K562 (cell line): Measurements from ENCODE around the gene TOMM5. TPM values are rescaled to one million over a fixed set of nuclear protein-coding genes. Genes with fewer than 3 reads are reported as not detected.

Experiments used
- CCAR2 ChIP-seq: fragments of 200-400 bp; formaldehyde crosslinking; IDR thresholded peaks from 2 replicates; pipeline ENCODE4 v1.6.1; 2017; ENCODE audit warnings: mild to moderate bottlenecking, low read depth, low read length
- FIP1L1 ChIP-seq: fragments of 200-400 bp; formaldehyde crosslinking; IDR thresholded peaks from 2 replicates; pipeline ENCODE4 v1.6.1; 2018; ENCODE audit warnings: mild to moderate bottlenecking, low read depth, low read length; ENCODE audit not compliant: poor library complexity, severe bottlenecking
- NCOA2 ChIP-seq, 2 experiments: fragments of 450-650 bp; IDR thresholded peaks; 2 replicates each; pipeline ENCODE4 v1.6.1; 2018; ENCODE audit warnings: mild to moderate bottlenecking in 2 of 2, moderate library complexity in 1 of 2; ENCODE audit not compliant: partially characterized antibody in 2 of 2
- SP2 ChIP-seq: IDR thresholded peaks from 2 replicates; pipeline ENCODE4 v1.6.1; 2011; ENCODE audit warnings: mild to moderate bottlenecking, low read depth, low read length, moderate library complexity; ENCODE audit not compliant: poor library complexity, severe bottlenecking; ENCODE audit errors: extremely low read depth
- TBP ChIP-seq: optimal IDR thresholded peaks from 2 replicates; pipeline ENCODE3; 2011; ENCODE audit warnings: low read depth, low read length, improper control_type of control experiment
- ZNF217 ChIP-seq: sonication (generic); formaldehyde crosslinking; IDR thresholded peaks from 2 replicates; pipeline ENCODE4 v1.8.0; 2022; ENCODE audit warnings: mild to moderate bottlenecking, missing genetic modification reagents
- ZNF232 ChIP-seq: sonication (generic); formaldehyde crosslinking; IDR thresholded peaks from 2 replicates; pipeline ENCODE4 v1.8.0; 2022; ENCODE audit warnings: mild to moderate bottlenecking, missing genetic modification reagents
- ZNF311 ChIP-seq: fragments of 250-450 bp; sonication (Bioruptor Pico); IDR thresholded peaks from 2 replicates; pipeline ENCODE4 v1.4.0; 2020; ENCODE audit warnings: mild to moderate bottlenecking, moderate library complexity
- ZNF436 ChIP-seq: fragments of 250-450, 450-650 bp; sonication (Bioruptor Pico); formaldehyde crosslinking; IDR thresholded peaks from 2 replicates; pipeline ENCODE4 v1.7.0; 2020; ENCODE audit warnings: mild to moderate bottlenecking
- polyA plus RNA-seq, 8 experiments: library from polyadenylated mRNA; depleted of rRNA in 4 of 8; stranded (reverse) in 5 of 8; unstranded in 3 of 8; fragments of >200 nt; fragmentation: Nextera tagmentation in 2 of 8; fragmentation: Illumina TruSeq in 1 of 8; extraction: Ambion mirVana in 2 of 8; extraction: Trizol in 1 of 8; gene quantifications; 2 replicates each; pipeline versions ENCODE4 v1.2.1 to v1.2.3, GENCODE V29; 2011 to 2014; ENCODE audit warnings: inconsistent platforms in 1 of 8, missing spikeins in 1 of 8
- total RNA-seq, 7 experiments: library from RNA; depleted of rRNA in 6 of 7; stranded (reverse); fragments of >200 nt in 6 of 7; fragmentation: Illumina TruSeq in 2 of 7; extraction: Trizol in 2 of 7; gene quantifications; 2 replicates each; pipeline versions ENCODE4 v1.2.1 to v1.2.3, GENCODE V29; 2011 to 2021; ENCODE audit warnings: low replicate concordance in 1 of 7
- TF ChIP-seq, protein P1 (sequence below): fragments of 450-650 bp; IDR thresholded peaks from 2 replicates; pipeline ENCODE4 v1.6.1; 2016; ENCODE audit warnings: mild to moderate bottlenecking
- TF ChIP-seq, protein P2 (sequence below), 2 experiments: fragments of 150-350 bp in 1 of 2; IDR thresholded peaks; 2 replicates each; pipeline ENCODE4 v1.6.1; 2012 to 2016; ENCODE audit warnings: low read depth in 2 of 2, low read length in 2 of 2, mild to moderate bottlenecking in 1 of 2, moderate library complexity in 1 of 2
- TF ChIP-seq, protein P3 (sequence below): fragments of 200-800 bp; sonication (Bioruptor generic); IDR thresholded peaks from 2 replicates; pipeline ENCODE4 v1.6.1; 2017; ENCODE audit warnings: missing genetic modification characterization, missing compliant biosample characterization
- TF ChIP-seq, protein P4 (sequence below): sonication (generic); formaldehyde crosslinking; IDR thresholded peaks from 2 replicates; pipeline ENCODE4 v1.8.1; 2023; ENCODE audit warnings: mild to moderate bottlenecking, missing genetic modification reagents
- TF ChIP-seq, protein P5 (sequence below): fragments of 450-650 bp; IDR thresholded peaks from 2 replicates; pipeline ENCODE4 v1.6.1; 2018; ENCODE audit warnings: mild to moderate bottlenecking, low read depth; ENCODE audit not compliant: partially characterized antibody

The TOMM5 gene
- total and polyA plus RNA-seq, 9 of the 15 experiments (the other 6 are each of a cell fraction or from before 2014, with no cell fraction given), result 262 to 1,742 (median 496) TPM

- TF ChIP-seq, protein P1, sequence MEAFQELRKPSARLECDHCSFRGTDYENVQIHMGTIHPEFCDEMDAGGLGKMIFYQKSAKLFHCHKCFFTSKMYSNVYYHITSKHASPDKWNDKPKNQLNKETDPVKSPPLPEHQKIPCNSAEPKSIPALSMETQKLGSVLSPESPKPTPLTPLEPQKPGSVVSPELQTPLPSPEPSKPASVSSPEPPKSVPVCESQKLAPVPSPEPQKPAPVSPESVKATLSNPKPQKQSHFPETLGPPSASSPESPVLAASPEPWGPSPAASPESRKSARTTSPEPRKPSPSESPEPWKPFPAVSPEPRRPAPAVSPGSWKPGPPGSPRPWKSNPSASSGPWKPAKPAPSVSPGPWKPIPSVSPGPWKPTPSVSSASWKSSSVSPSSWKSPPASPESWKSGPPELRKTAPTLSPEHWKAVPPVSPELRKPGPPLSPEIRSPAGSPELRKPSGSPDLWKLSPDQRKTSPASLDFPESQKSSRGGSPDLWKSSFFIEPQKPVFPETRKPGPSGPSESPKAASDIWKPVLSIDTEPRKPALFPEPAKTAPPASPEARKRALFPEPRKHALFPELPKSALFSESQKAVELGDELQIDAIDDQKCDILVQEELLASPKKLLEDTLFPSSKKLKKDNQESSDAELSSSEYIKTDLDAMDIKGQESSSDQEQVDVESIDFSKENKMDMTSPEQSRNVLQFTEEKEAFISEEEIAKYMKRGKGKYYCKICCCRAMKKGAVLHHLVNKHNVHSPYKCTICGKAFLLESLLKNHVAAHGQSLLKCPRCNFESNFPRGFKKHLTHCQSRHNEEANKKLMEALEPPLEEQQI, result no peak
- TF ChIP-seq, protein P2, sequence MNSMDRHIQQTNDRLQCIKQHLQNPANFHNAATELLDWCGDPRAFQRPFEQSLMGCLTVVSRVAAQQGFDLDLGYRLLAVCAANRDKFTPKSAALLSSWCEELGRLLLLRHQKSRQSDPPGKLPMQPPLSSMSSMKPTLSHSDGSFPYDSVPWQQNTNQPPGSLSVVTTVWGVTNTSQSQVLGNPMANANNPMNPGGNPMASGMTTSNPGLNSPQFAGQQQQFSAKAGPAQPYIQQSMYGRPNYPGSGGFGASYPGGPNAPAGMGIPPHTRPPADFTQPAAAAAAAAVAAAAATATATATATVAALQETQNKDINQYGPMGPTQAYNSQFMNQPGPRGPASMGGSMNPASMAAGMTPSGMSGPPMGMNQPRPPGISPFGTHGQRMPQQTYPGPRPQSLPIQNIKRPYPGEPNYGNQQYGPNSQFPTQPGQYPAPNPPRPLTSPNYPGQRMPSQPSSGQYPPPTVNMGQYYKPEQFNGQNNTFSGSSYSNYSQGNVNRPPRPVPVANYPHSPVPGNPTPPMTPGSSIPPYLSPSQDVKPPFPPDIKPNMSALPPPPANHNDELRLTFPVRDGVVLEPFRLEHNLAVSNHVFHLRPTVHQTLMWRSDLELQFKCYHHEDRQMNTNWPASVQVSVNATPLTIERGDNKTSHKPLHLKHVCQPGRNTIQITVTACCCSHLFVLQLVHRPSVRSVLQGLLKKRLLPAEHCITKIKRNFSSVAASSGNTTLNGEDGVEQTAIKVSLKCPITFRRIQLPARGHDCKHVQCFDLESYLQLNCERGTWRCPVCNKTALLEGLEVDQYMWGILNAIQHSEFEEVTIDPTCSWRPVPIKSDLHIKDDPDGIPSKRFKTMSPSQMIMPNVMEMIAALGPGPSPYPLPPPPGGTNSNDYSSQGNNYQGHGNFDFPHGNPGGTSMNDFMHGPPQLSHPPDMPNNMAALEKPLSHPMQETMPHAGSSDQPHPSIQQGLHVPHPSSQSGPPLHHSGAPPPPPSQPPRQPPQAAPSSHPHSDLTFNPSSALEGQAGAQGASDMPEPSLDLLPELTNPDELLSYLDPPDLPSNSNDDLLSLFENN (IDR thresholded peaks at IDR 0.05; ENCODE audit: low read depth in 2 of 2, low read length in 2 of 2), result 0 out of 4 replicates have a peak, but pooled peaks of 1 of the 2 experiments have one; percentile 75
- no peak for TF ChIP-seq CCAR2
- TF ChIP-seq SP2, result peak; percentile 40
- TF ChIP-seq TBP, result peak; percentile 89
- TF ChIP-seq, protein P3, sequence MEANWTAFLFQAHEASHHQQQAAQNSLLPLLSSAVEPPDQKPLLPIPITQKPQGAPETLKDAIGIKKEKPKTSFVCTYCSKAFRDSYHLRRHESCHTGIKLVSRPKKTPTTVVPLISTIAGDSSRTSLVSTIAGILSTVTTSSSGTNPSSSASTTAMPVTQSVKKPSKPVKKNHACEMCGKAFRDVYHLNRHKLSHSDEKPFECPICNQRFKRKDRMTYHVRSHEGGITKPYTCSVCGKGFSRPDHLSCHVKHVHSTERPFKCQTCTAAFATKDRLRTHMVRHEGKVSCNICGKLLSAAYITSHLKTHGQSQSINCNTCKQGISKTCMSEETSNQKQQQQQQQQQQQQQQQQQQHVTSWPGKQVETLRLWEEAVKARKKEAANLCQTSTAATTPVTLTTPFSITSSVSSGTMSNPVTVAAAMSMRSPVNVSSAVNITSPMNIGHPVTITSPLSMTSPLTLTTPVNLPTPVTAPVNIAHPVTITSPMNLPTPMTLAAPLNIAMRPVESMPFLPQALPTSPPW (CRISPR knock-in tag), result 0 out of 2 replicates have a peak, but pooled peaks have one; percentile 29
- TF ChIP-seq, protein P4, sequence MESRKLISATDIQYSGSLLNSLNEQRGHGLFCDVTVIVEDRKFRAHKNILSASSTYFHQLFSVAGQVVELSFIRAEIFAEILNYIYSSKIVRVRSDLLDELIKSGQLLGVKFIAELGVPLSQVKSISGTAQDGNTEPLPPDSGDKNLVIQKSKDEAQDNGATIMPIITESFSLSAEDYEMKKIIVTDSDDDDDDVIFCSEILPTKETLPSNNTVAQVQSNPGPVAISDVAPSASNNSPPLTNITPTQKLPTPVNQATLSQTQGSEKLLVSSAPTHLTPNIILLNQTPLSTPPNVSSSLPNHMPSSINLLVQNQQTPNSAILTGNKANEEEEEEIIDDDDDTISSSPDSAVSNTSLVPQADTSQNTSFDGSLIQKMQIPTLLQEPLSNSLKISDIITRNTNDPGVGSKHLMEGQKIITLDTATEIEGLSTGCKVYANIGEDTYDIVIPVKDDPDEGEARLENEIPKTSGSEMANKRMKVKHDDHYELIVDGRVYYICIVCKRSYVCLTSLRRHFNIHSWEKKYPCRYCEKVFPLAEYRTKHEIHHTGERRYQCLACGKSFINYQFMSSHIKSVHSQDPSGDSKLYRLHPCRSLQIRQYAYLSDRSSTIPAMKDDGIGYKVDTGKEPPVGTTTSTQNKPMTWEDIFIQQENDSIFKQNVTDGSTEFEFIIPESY (CRISPR knock-in tag), result peak; percentile 74; the same call in 1 of the 2 replicates
- no peak for TF ChIP-seq ZNF217
- TF ChIP-seq, protein P5, sequence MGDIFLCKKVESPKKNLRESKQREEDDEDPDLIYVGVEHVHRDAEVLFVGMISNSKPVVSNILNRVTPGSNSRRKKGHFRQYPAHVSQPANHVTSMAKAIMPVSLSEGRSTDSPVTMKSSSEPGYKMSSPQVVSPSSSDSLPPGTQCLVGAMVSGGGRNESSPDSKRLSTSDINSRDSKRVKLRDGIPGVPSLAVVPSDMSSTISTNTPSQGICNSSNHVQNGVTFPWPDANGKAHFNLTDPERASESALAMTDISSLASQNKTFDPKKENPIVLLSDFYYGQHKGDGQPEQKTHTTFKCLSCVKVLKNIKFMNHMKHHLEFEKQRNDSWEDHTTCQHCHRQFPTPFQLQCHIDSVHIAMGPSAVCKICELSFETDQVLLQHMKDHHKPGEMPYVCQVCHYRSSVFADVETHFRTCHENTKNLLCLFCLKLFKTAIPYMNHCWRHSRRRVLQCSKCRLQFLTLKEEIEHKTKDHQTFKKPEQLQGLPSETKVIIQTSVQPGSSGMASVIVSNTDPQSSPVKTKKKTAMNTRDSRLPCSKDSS, result no peak
- no peak for TF ChIP-seq ZNF311 (CRISPR knock-in tag)
- TF ChIP-seq ZNF436, result no peak
- TF ChIP-seq FIP1L1, result peak; percentile 66
- TF ChIP-seq NCOA2 (IDR thresholded peaks at IDR 0.05; ENCODE audit: partially characterized antibody in 2 of 2), result no peak
- no peak for TF ChIP-seq ZNF232 (CRISPR knock-in tag)
Measured at GRCh38 chr9:37592108-37592951, at the start of gene TOMM5 (continued).
